H9 (cell line): ENCODE data around the gene KCNMB1. TPM values are rescaled to one million over a fixed set of nuclear protein-coding genes. Genes with fewer than 3 reads are reported as not detected.

ENCODE experiments used
- DNase-seq: peaks from one replicate; pipeline ENCODE4 v3.0.0-alpha.2; 2017
- H2AFZ ChIP-seq: one replicate; pipeline ENCODE4 v1.6.1; 2013; ENCODE audit warnings: mild to moderate bottlenecking, low read length, control low read depth, moderate library complexity
- H2AK5ac ChIP-seq: 2 replicates; pipeline ENCODE4 v1.6.1; 2013; ENCODE audit warnings: low read length, control low read depth, mixed read lengths; ENCODE audit not compliant: insufficient read length
- H2BK120ac ChIP-seq: one replicate; pipeline ENCODE4 v1.6.1; 2013; ENCODE audit warnings: low read depth, mild to moderate bottlenecking, low read length, control low read depth, inconsistent platforms; ENCODE audit not compliant: poor library complexity, severe bottlenecking
- H2BK12ac ChIP-seq: 2 replicates; pipeline ENCODE4 v1.6.1; 2013; ENCODE audit warnings: low read length, control low read depth, mixed read lengths, low read depth; ENCODE audit not compliant: insufficient read length
- H2BK15ac ChIP-seq: 2 replicates; pipeline ENCODE4 v1.6.1; 2013; ENCODE audit warnings: low read depth, low read length, control low read depth
- H2BK20ac ChIP-seq: one replicate; pipeline ENCODE4 v1.6.1; 2013; ENCODE audit warnings: low read depth, mild to moderate bottlenecking, low read length, control low read depth, inconsistent platforms; ENCODE audit not compliant: poor library complexity, severe bottlenecking
- H2BK5ac ChIP-seq: 2 replicates; pipeline ENCODE4 v1.6.1; 2013; ENCODE audit warnings: low read length, control low read depth, mixed read lengths; ENCODE audit not compliant: insufficient read length
- H3K14ac ChIP-seq: 2 replicates; pipeline ENCODE4 v1.6.1; 2013; ENCODE audit warnings: low read length, control low read depth; ENCODE audit not compliant: insufficient read depth
- H3K18ac ChIP-seq: 2 replicates; pipeline ENCODE4 v1.6.1; 2013; ENCODE audit warnings: low read depth, mild to moderate bottlenecking, mixed read lengths, low read length, control low read depth; ENCODE audit not compliant: insufficient read length
- H3K23ac ChIP-seq: 2 replicates; pipeline ENCODE4 v1.6.1; 2013; ENCODE audit warnings: low read length, control low read depth, mixed read lengths, low read depth; ENCODE audit not compliant: insufficient read length
- H3K23me2 ChIP-seq: 2 replicates; pipeline ENCODE4 v1.6.1; 2013; ENCODE audit warnings: low read depth, mild to moderate bottlenecking, mixed read lengths, low read length, control low read depth; ENCODE audit not compliant: insufficient read length, poor library complexity, severe bottlenecking
- H3K27ac ChIP-seq: 2 replicates; pipeline ENCODE4 v1.5.1; 2013; ENCODE audit warnings: low read length, control low read depth, mixed read lengths, low read depth; ENCODE audit not compliant: insufficient read length
- H3K27me3 ChIP-seq: 2 replicates; pipeline ENCODE4 v1.6.1; 2013; ENCODE audit warnings: low read length, control low read depth, inconsistent platforms; ENCODE audit not compliant: insufficient read depth
- H3K4ac ChIP-seq: 2 replicates; pipeline ENCODE4 v1.6.1; 2013; ENCODE audit warnings: low read depth, mild to moderate bottlenecking, control low read depth, inconsistent platforms, low read length, moderate library complexity
- H3K4me1 ChIP-seq: 2 replicates; pipeline ENCODE4 v1.6.1; 2013; ENCODE audit warnings: low read length, control low read depth, inconsistent platforms; ENCODE audit not compliant: insufficient read depth
- H3K4me2 ChIP-seq: 2 replicates; pipeline ENCODE4 v1.6.1; 2013; ENCODE audit warnings: low read length, control low read depth, mixed read lengths; ENCODE audit not compliant: insufficient read length, insufficient read depth
- H3K56ac ChIP-seq: 2 replicates; pipeline ENCODE4 v1.6.1; 2013; ENCODE audit warnings: low read depth, mild to moderate bottlenecking, mixed read lengths, low read length, control low read depth; ENCODE audit not compliant: insufficient read length
- H3K79me1 ChIP-seq: 2 replicates; pipeline ENCODE4 v1.6.1; 2013; ENCODE audit warnings: low read depth, mild to moderate bottlenecking, moderate library complexity, low read length, control low read depth, inconsistent platforms; ENCODE audit not compliant: insufficient read depth, poor library complexity, severe bottlenecking
- H3K79me2 ChIP-seq: 2 replicates; pipeline ENCODE4 v1.6.1; 2013; ENCODE audit warnings: low read length, control low read depth, inconsistent platforms; ENCODE audit not compliant: insufficient read depth
- H3K9ac ChIP-seq: 2 replicates; pipeline ENCODE4 v1.6.1; 2013; ENCODE audit warnings: low read length, control low read depth, mixed read lengths; ENCODE audit not compliant: insufficient read length; ENCODE audit errors: extremely low read depth
- H3K9me3 ChIP-seq: one replicate; pipeline ENCODE4 v1.6.1; 2013; ENCODE audit warnings: low read depth, low read length, inconsistent platforms; ENCODE audit not compliant: control insufficient read depth
- H3T11ph ChIP-seq: one replicate; pipeline ENCODE4 v1.6.1; 2013; ENCODE audit warnings: mild to moderate bottlenecking, low read length, control low read depth, inconsistent platforms
- H4K20me1 ChIP-seq: one replicate; pipeline ENCODE4 v1.6.1; 2013; ENCODE audit not compliant: control insufficient read depth, insufficient read length, insufficient read depth
- H4K5ac ChIP-seq: 2 replicates; pipeline ENCODE4 v1.6.1; 2013; ENCODE audit warnings: low read depth, mild to moderate bottlenecking, mixed read lengths, low read length, control low read depth; ENCODE audit not compliant: insufficient read length
- H4K8ac ChIP-seq: replicated peaks from 2 replicates; pipeline ENCODE4 v1.6.1; 2013; ENCODE audit warnings: low read length, control low read depth, mixed read lengths, low read depth; ENCODE audit not compliant: insufficient read length
- H4K91ac ChIP-seq: 2 replicates; pipeline ENCODE4 v1.6.1; 2013; ENCODE audit warnings: low read depth, mild to moderate bottlenecking, moderate library complexity, mixed read lengths, low read length, control low read depth; ENCODE audit not compliant: insufficient read length
- H3K27ac Mint-ChIP-seq, 3 experiments: 2 replicates in 2 of 3; 3 replicates in 1 of 3; pipeline ENCODE4 v1.8.0; 2020 to 2021; ENCODE audit warnings: mixed read lengths in 3 of 3, mild to moderate bottlenecking in 1 of 3, moderate library complexity in 1 of 3
- H3K27me3 Mint-ChIP-seq: 2 replicates; pipeline ENCODE4 v1.8.0; 2021; ENCODE audit warnings: low read depth, mild to moderate bottlenecking, moderate library complexity, mixed read lengths
- H3K36me3 Mint-ChIP-seq, 3 experiments: 2 replicates in 2 of 3; 3 replicates in 1 of 3; pipeline ENCODE4 v1.8.0; 2020 to 2021; ENCODE audit warnings: low read depth in 3 of 3, mixed read lengths in 3 of 3; ENCODE audit not compliant: insufficient read depth in 1 of 3
- H3K4me1 Mint-ChIP-seq, 2 experiments: 2 replicates each; pipeline ENCODE4 v1.8.0; 2020; ENCODE audit warnings: mixed read lengths in 2 of 2
- H3K4me3 Mint-ChIP-seq, 2 experiments: 2 replicates in 1 of 2; 3 replicates in 1 of 2; pipeline ENCODE4 v1.8.0; 2020 to 2021; ENCODE audit warnings: mild to moderate bottlenecking in 2 of 2, mixed read lengths in 2 of 2, moderate library complexity in 1 of 2
- H3K9me3 Mint-ChIP-seq, 2 experiments: 2 replicates in 1 of 2; 3 replicates in 1 of 2; pipeline ENCODE4 v1.8.0; 2020; ENCODE audit warnings: mild to moderate bottlenecking in 2 of 2, mixed read lengths in 2 of 2, moderate library complexity in 1 of 2
- CTCF ChIP-seq: fragments of 200-600 bp; sonication (generic); conservative IDR thresholded peaks from 3 replicates; pipeline ENCODE4 v1.8.0; 2021; ENCODE audit warnings: antibody characterized with exemption, mild to moderate bottlenecking
- WGBS: extraction: QIAGEN DNeasy Blood & Tissue Kit; methylation state at CpG from one replicate; pipeline ENCODE4 v1.1.7; 2013; ENCODE audit warnings: missing lambda C conversion rate, low lambda C conversion rate, mixed read lengths; ENCODE audit not compliant: insufficient read length; ENCODE audit errors: extremely low coverage; 5-methylcytosine and 5-hydroxymethylcytosine counted together
- total RNA-seq: library from RNA; stranded (reverse); gene quantifications from 2 replicates; pipeline ENCODE4 v1.2.1, GENCODE V29; 2021

The KCNMB1 gene
- total RNA-seq, 1 experiment from 2014 or later = 0.28 TPM

- H3K4me1 Mint-ChIP-seq = peaks cover 25 to 27% of the 10 kb centered on the region in 2 experiments
- no peaks in the 10 kb centered on the region for H3K9me3 ChIP-seq
- TF ChIP-seq CTCF = no peak
- no peak overlapping the region for H3K27ac Mint-ChIP-seq
- H3K4me2 ChIP-seq = no peak overlapping the region
- H2BK5ac ChIP-seq = no peak overlapping the region
- DNase-seq = no peak
- no peak overlapping the region for H3K4ac ChIP-seq
- H4K8ac ChIP-seq = no peak overlapping the region
- H3K27me3 ChIP-seq = no peaks in the 10 kb centered on the region
- H3K9me3 Mint-ChIP-seq = no peaks in the 10 kb centered on the region; a peak in 1 of 5 replicates
- no peaks in the 10 kb centered on the region for H3K23me2 ChIP-seq
- no peak overlapping the region for H2BK12ac ChIP-seq
- H3K36me3 Mint-ChIP-seq = no peaks in the 10 kb centered on the region
- H3T11ph ChIP-seq = no peak overlapping the region
- H3K23ac ChIP-seq = no peak overlapping the region
- no peak overlapping the region for H2BK120ac ChIP-seq
- no peak overlapping the region for H3K4me3 Mint-ChIP-seq
- H3K4me1 ChIP-seq = no peaks in the 10 kb centered on the region
- H2BK15ac ChIP-seq = no peak overlapping the region
- no peak overlapping the region for H3K27ac ChIP-seq
- no peak overlapping the region for H4K5ac ChIP-seq
- H3K9ac ChIP-seq = no peak overlapping the region
- no peaks in the 10 kb centered on the region; the same call in 1 of the 2 replicates for H3K27me3 Mint-ChIP-seq
- no peak overlapping the region for H2BK20ac ChIP-seq
- H2AK5ac ChIP-seq = no peak overlapping the region
- WGBS = no CpG with 5 or more reads among the region's 6 CpGs
- H3K14ac ChIP-seq = no peak overlapping the region
- H4K20me1 ChIP-seq = no peaks in the 10 kb centered on the region
- H3K56ac ChIP-seq = no peak overlapping the region
- no peak overlapping the region for H2AFZ ChIP-seq
- no peak overlapping the region for H4K91ac ChIP-seq
- H3K79me1 ChIP-seq = no peaks in the 10 kb centered on the region
- H3K79me2 ChIP-seq = no peaks in the 10 kb centered on the region
- no peak overlapping the region for H3K18ac ChIP-seq
Measured at GRCh38 chr5:170414786-170415185, 25.6 kb upstream of the KCNMB1 start.
